ENCODE measurements around the gene PRH1. TPM values are rescaled to one million over a fixed set of nuclear protein-coding genes. Genes with fewer than 3 reads are reported as not detected.

PRH1 gene
- total RNA-seq, result 10 to 100 TPM; 23.2 to 38.0 (median 30.1) TPM

- ATAC-seq (ENCODE audit: low FRiP score) (no peak), DNase-seq (ENCODE audit: low spot score) (no peak)
- no peak for TF ChIP-seq CTCF (IDR thresholded peaks at IDR 0.05)
Observed at GRCh38 chr12:10884086-10884725, at the start of gene PRH1. PRH1 (minus strand) TSS chr12:10884255; CDS start chr12:10884217, 38 bp downstream.

GRCh38 chr12:10928746-10929286, 44.8 kb upstream of the PRH1 start, which contains the start of gene PRH2:
PRH2 (plus strand) TSS chr12:10929236; CDS start chr12:10929274, 38 bp downstream.
- TF ChIP-seq CTCF (IDR thresholded peaks at IDR 0.05), result no peak
- ATAC-seq (ENCODE audit: low FRiP score) (no peak), DNase-seq (ENCODE audit: low spot score) (no peak)

GRCh38 chr12:10926269-10926668, 42.2 kb upstream of the PRH1 start:
- no peak for ATAC-seq (ENCODE audit: low FRiP score)
- no peak for TF ChIP-seq CTCF (IDR thresholded peaks at IDR 0.05)
- no peak for DNase-seq (ENCODE audit: low spot score)

DNA sequence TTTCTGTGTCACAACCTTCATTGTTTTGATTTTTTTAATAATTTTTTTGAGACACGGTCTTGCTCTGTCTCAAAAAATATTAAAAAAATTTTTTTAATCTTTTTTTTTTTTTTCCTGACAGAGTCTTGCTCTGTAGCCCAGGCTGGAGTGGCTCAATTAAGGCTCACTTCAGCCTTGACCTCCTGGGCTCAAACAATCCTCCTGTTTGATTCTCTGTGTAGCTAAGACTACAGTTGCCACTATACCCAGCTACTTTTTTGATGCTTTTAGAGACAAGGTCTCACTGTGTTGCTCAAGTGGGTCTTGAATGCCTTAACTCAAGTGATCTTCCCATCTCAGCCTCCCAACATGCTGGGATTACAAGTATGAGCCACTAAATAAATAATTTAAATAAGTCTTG, 35.8 kb upstream of the PRH1 start:
- DNase-seq (ENCODE audit: low spot score) (no peak), ATAC-seq (ENCODE audit: low FRiP score) (no peak)
- TF ChIP-seq CTCF (IDR thresholded peaks at IDR 0.05), result no peak

DNA sequence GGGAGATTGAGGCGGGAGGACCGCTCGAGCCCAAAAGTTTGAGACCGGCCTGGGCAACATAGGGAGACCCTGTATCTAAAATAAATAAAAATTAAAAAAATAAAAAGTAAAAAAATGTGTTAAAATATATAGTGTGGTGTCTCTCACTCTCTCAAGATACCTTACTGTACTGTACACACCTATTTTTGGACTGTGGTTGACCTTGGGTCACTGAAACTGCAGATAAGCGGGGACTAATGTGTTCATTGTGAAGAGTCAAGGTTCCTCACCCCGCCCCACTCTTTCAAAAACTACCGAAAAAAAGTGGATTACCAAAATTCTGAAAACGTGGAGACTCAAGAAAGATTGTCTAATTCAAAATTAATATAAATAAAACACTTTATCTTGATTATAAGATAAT, 26.3 kb upstream of the PRH1 start:
- no peak for DNase-seq (ENCODE audit: low spot score)
- ATAC-seq (ENCODE audit: low FRiP score), result no peak
- no peak for TF ChIP-seq CTCF (IDR thresholded peaks at IDR 0.05)

- no peak for DNase-seq (ENCODE audit: low spot score)
- TF ChIP-seq CTCF (IDR thresholded peaks at IDR 0.05), result no peak
- ATAC-seq (ENCODE audit: low FRiP score), result no peak
Observed at GRCh38 chr12:10909462-10909861, 25.4 kb upstream of the PRH1 start, which contains the start of gene TAS2R13. TAS2R13 (minus strand) TSS chr12:10909562; CDS start chr12:10909298, 264 bp downstream.

DNA sequence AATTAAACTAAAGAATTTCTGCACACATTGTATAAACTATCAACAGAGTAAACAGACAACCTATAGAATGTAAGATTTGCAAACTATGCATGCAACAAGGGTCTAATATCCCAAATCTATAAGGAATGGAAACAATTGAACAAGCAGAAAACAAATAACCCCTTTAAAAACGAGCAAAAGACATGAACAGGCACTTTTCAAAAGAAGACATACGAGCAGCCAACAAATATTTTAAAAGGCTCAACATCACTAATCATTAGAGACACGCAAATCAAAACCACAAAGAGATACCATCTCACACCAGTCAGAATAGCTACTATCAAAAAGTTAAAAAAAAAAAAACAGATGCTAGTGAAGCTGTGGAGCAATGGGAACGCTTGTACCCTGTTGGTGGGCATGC, 20.6 kb upstream of the PRH1 start:
- DNase-seq (ENCODE audit: low spot score) (no peak), ATAC-seq (ENCODE audit: low FRiP score) (no peak)
- TF ChIP-seq CTCF (IDR thresholded peaks at IDR 0.05), result no peak
